Subcutaneous adipose tissue (tissue), 4 donors: ENCODE results near the gene KRTAP20-2. TPM values are rescaled to one million over a fixed set of nuclear protein-coding genes. Genes with fewer than 3 reads are reported as not detected.

Experiments used
- CTCF ChIP-seq: fragments of 450-650 bp; IDR thresholded peaks from one replicate; pipeline ENCODE4 v1.5.1; 2016; ENCODE audit warnings: low read depth, mild to moderate bottlenecking, control low read depth, antibody characterized with exemption, moderate library complexity
- small RNA-seq: library from RNA; depleted of rRNA; stranded (forward); fragments of <200 nt; gene quantifications from one replicate; pipeline ENCODE3, GENCODE V24; 2016
- total RNA-seq, 4 donors: library from RNA; depleted of rRNA; stranded (reverse); fragments of >200 nt; gene quantifications; one replicate each; pipeline ENCODE4 v1.1.0, GENCODE V29; 2016

Gene KRTAP20-2
- total RNA-seq, 4 donors from 2014 or later: not detected

GRCh38 chr21:30672985-30673650, 38.1 kb downstream of the KRTAP20-2 start:
- no peak for TF ChIP-seq CTCF

GRCh38 chr21:30674312-30674711, 39.3 kb downstream of the KRTAP20-2 start:
- TF ChIP-seq CTCF: no peak

- no peak for TF ChIP-seq CTCF
Measured at GRCh38 chr21:30676737-30677136, 41.7 kb downstream of the KRTAP20-2 start.

GRCh38 chr21:30680586-30680985, 45.6 kb downstream of the KRTAP20-2 start:
- TF ChIP-seq CTCF: no peak

GRCh38 chr21:30684506-30684905, 49.5 kb downstream of the KRTAP20-2 start:
- no peak for TF ChIP-seq CTCF

Small RNA genes lying within 50 kb of the gene (small RNA-seq; reads per million reads assigned to genes)
- gene KRTAP20-1: not detected
- not detected for gene KRTAP20-3
- gene KRTAP20-4: not detected
- gene KRTAP22-1: not detected
- not detected for gene KRTAP22-2

Other genes with a start within 250 kb of the KRTAP20-2 start
- gene KRTAP13-1, start 239.2 kb upstream of the KRTAP20-2 start, total RNA-seq: not detected
- gene KRTAP13-3, start 209.3 kb upstream of the KRTAP20-2 start, total RNA-seq: not detected
- gene KRTAP13-4, start 205.0 kb upstream of the KRTAP20-2 start, total RNA-seq: not detected
- not detected for gene KRTAP15-1, start 194.9 kb upstream of the KRTAP20-2 start, total RNA-seq
- gene KRTAP19-1, start 154.8 kb upstream of the KRTAP20-2 start, total RNA-seq: not detected
- gene KRTAP19-2, start 147.8 kb upstream of the KRTAP20-2 start, total RNA-seq: not detected
- not detected for gene KRTAP19-3, start 143.2 kb upstream of the KRTAP20-2 start, total RNA-seq
- not detected for gene KRTAP19-4, start 138.0 kb upstream of the KRTAP20-2 start, total RNA-seq
- not detected for gene KRTAP19-5, start 133.1 kb upstream of the KRTAP20-2 start, total RNA-seq
- not detected for gene KRTAP19-6, start 93.3 kb upstream of the KRTAP20-2 start, total RNA-seq
- not detected for gene KRTAP19-7, start 73.9 kb upstream of the KRTAP20-2 start, total RNA-seq
- not detected for gene KRTAP22-2, start 44.8 kb upstream of the KRTAP20-2 start, total RNA-seq
- gene KRTAP6-3, start 42.8 kb upstream of the KRTAP20-2 start, total RNA-seq: not detected
- gene KRTAP6-2, start 36.3 kb upstream of the KRTAP20-2 start, total RNA-seq: not detected
- not detected for gene KRTAP22-1, start 34.1 kb upstream of the KRTAP20-2 start, total RNA-seq
- not detected for gene KRTAP6-1, start 21.3 kb upstream of the KRTAP20-2 start, total RNA-seq
- gene KRTAP20-1, start 18.8 kb upstream of the KRTAP20-2 start, total RNA-seq: not detected
- gene KRTAP20-4, start 14.6 kb upstream of the KRTAP20-2 start, total RNA-seq: not detected
- not detected for gene KRTAP20-3, start 7.7 kb downstream of the KRTAP20-2 start, total RNA-seq
- not detected for gene KRTAP21-3, start 83.6 kb downstream of the KRTAP20-2 start, total RNA-seq
- not detected for gene KRTAP21-2, start 112.1 kb downstream of the KRTAP20-2 start, total RNA-seq
- gene KRTAP21-1, start 120.2 kb downstream of the KRTAP20-2 start, total RNA-seq: not detected
- gene KRTAP8-1, start 178.1 kb downstream of the KRTAP20-2 start, total RNA-seq: not detected
- not detected for gene KRTAP7-1, start 194.6 kb downstream of the KRTAP20-2 start, total RNA-seq
- gene KRTAP11-1, start 246.4 kb downstream of the KRTAP20-2 start, total RNA-seq: not detected